Osteocyte (in vitro differentiated cells): Measurements from ENCODE around the gene SEC22A. TPM values are rescaled to one million over a fixed set of nuclear protein-coding genes. Genes with fewer than 3 reads are reported as not detected.

ENCODE experiments used
- DNase-seq: peaks from one replicate; pipeline ENCODE4 v3.0.0; 2021; ENCODE audit warnings: mixed read lengths; ENCODE audit not compliant: unreplicated experiment; ENCODE audit errors: extremely low spot score
- H3K27ac Mint-ChIP-seq: one replicate; pipeline ENCODE4 v1.8.0; 2021; ENCODE audit warnings: mild to moderate bottlenecking, mixed read lengths; ENCODE audit not compliant: unreplicated experiment
- H3K27me3 Mint-ChIP-seq: one replicate; pipeline ENCODE4 v1.8.0; 2021; ENCODE audit warnings: mixed read lengths; ENCODE audit not compliant: unreplicated experiment
- H3K36me3 Mint-ChIP-seq: one replicate; pipeline ENCODE4 v1.8.0; 2021; ENCODE audit warnings: mixed read lengths; ENCODE audit not compliant: unreplicated experiment
- H3K4me1 Mint-ChIP-seq: one replicate; pipeline ENCODE4 v1.8.0; 2021; ENCODE audit warnings: mixed read lengths; ENCODE audit not compliant: unreplicated experiment
- H3K4me3 Mint-ChIP-seq: one replicate; pipeline ENCODE4 v1.8.0; 2021; ENCODE audit warnings: mild to moderate bottlenecking, moderate library complexity, mixed read lengths; ENCODE audit not compliant: unreplicated experiment
- H3K9me3 Mint-ChIP-seq: one replicate; pipeline ENCODE4 v1.8.0; 2021; ENCODE audit warnings: mixed read lengths; ENCODE audit not compliant: unreplicated experiment
- CTCF ChIP-seq: fragments of 200-600 bp; sonication (generic); IDR thresholded peaks from 2 replicates; pipeline ENCODE4 v1.5.0; 2021; ENCODE audit warnings: antibody characterized with exemption, mild to moderate bottlenecking, moderate library complexity
- total RNA-seq: library from RNA; stranded (reverse); gene quantifications from 2 replicates; pipeline ENCODE4 v1.2.1, GENCODE V29; 2021

Gene SEC22A
- total RNA-seq, 1 donor from 2014 or later = 19.1 TPM

GRCh38 chr3:123282461-123282860 lies 80.7 kb downstream of the SEC22A start:
- TF ChIP-seq CTCF = no peak
- H3K4me1 Mint-ChIP-seq = no peaks in the 10 kb centered on the region
- no peaks in the 10 kb centered on the region for H3K27me3 Mint-ChIP-seq
- H3K4me3 Mint-ChIP-seq = no peak overlapping the region
- no peaks in the 10 kb centered on the region for H3K9me3 Mint-ChIP-seq
- no peak for DNase-seq
- H3K36me3 Mint-ChIP-seq = peaks cover 8% of the 10 kb centered on the region
- no peak overlapping the region for H3K27ac Mint-ChIP-seq

GRCh38 chr3:123283074-123283473 lies 81.3 kb downstream of the SEC22A start:
- no peaks in the 10 kb centered on the region for H3K9me3 Mint-ChIP-seq
- H3K27me3 Mint-ChIP-seq = no peaks in the 10 kb centered on the region
- H3K4me1 Mint-ChIP-seq = no peaks in the 10 kb centered on the region
- H3K27ac Mint-ChIP-seq = no peak overlapping the region
- no peak overlapping the region for H3K4me3 Mint-ChIP-seq
- DNase-seq = no peak
- TF ChIP-seq CTCF = no peak
- H3K36me3 Mint-ChIP-seq = peaks cover 8% of the 10 kb centered on the region

- no peak overlapping the region for H3K4me3 Mint-ChIP-seq
- TF ChIP-seq CTCF = no peak
- DNase-seq = peak; percentile 72
- no peak overlapping the region for H3K27ac Mint-ChIP-seq
- H3K9me3 Mint-ChIP-seq = no peaks in the 10 kb centered on the region
- H3K36me3 Mint-ChIP-seq = peaks cover 5% of the 10 kb centered on the region
- H3K4me1 Mint-ChIP-seq = no peaks in the 10 kb centered on the region
- H3K27me3 Mint-ChIP-seq = no peaks in the 10 kb centered on the region
Observed at GRCh38 chr3:123283657-123284398, 82.1 kb downstream of the SEC22A start.

- Mint-ChIP-seq H3K36me3 (peaks cover 5% of the 10 kb centered on the region), H3K27ac (no peak overlapping the region), H3K4me1 (no peaks in the 10 kb centered on the region), H3K4me3 (no peak overlapping the region), H3K27me3 (no peaks in the 10 kb centered on the region), H3K9me3 (no peaks in the 10 kb centered on the region)
- TF ChIP-seq CTCF = no peak
- peak; percentile 75 for DNase-seq
Observed at GRCh38 chr3:123284399-123285010, 82.8 kb downstream of the SEC22A start.

- TF ChIP-seq CTCF = no peak
- H3K4me3 Mint-ChIP-seq = no peak overlapping the region
- no peaks in the 10 kb centered on the region for H3K4me1 Mint-ChIP-seq
- no peaks in the 10 kb centered on the region for H3K9me3 Mint-ChIP-seq
- peaks cover 7% of the 10 kb centered on the region for H3K36me3 Mint-ChIP-seq
- no peak for DNase-seq
- H3K27me3 Mint-ChIP-seq = no peaks in the 10 kb centered on the region
- H3K27ac Mint-ChIP-seq = no peak overlapping the region
Observed at GRCh38 chr3:123285066-123285465, 83.3 kb downstream of the SEC22A start.
